GM19035 (cell line): ENCODE measurements around the gene CEACAM19.

Experiments
- ATAC-seq: cut with Tn5 transposase; IDR thresholded peaks from one replicate; pipeline ENCODE4 v1.9.1; 2021; ENCODE audit not compliant: unreplicated experiment

CEACAM19 gene

GRCh38 chr19:44722131-44723121 lies 51.1 kb downstream of the CEACAM19 start:
- no peak for ATAC-seq

DNA sequence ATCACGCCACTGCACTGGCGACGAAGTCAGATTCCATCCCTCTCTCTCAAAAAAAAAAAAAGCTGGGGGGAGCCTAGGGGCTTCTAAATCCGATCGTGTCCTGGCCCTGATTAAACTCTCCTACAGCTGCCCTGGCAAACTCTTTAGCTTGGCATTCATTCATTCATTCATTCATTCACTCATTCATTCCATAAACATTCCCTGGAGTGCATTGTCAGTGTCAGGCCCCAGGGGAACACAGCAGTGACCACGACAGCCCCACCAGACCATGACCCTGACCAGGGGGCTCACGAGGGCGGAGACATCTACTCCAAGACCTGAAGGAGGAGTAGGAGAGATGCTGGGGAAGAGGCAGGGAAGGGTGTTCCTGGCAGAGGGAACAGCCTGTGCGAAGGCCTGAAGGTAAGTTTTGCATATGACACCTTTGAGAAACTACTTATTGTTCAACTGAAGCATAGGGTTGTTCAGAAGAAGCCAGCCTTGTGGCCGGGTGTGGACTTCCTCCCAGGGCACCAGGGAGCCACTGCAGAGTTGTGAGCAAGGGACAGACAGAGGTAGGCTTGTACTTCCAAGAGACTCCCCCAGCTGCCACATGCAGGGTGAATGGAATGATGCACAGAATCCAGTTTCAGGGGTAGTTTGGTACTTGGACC lies 52.1 kb downstream of the CEACAM19 start:
- ATAC-seq, result no peak

DNA sequence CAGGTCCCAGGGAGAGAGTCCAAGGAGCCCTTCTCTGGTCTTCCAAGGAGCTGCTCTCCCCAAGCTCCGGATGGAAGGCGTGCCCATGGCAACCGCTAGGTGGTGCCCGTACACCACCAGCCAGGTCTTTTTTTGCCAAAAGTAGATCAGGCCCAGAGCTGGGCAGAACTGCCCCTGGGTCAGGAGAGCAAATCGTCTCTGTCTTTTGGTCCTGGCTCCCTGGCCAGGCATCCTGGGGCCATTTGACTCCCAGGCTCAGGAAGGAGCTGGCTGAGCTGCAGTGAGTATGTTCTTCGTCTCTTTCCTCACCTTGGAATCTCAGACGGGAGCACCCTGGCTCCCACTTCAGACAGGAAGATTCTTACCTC lies 52.7 kb downstream of the CEACAM19 start:
- ATAC-seq, result no peak

GRCh38 chr19:44725251-44725650 lies 54.0 kb downstream of the CEACAM19 start:
- no peak for ATAC-seq

GRCh38 chr19:44725684-44726083 lies 54.4 kb downstream of the CEACAM19 start:
- ATAC-seq, result no peak

GRCh38 chr19:44726465-44726864 lies 55.2 kb downstream of the CEACAM19 start:
- no peak for ATAC-seq

DNA sequence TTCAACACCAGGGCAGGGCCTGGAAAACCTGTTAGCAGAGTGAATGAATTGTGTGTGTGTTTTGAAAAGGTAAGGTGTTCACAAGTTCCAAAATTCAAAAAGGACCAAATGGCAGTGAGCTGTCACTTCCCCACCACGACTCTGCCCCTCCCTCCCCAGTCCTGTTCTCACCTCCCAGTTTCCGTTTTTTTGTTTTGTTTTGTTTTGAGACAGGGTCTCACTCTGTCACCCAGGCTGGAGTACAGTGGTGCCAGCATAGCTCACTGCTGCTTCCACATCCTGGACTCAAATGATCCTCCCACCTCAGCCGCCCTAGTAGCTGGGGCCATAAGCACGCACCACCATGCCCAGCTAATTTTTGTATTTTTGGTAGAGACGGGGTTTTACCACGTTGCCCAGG lies 56.9 kb downstream of the CEACAM19 start:
- ATAC-seq, result no peak

DNA sequence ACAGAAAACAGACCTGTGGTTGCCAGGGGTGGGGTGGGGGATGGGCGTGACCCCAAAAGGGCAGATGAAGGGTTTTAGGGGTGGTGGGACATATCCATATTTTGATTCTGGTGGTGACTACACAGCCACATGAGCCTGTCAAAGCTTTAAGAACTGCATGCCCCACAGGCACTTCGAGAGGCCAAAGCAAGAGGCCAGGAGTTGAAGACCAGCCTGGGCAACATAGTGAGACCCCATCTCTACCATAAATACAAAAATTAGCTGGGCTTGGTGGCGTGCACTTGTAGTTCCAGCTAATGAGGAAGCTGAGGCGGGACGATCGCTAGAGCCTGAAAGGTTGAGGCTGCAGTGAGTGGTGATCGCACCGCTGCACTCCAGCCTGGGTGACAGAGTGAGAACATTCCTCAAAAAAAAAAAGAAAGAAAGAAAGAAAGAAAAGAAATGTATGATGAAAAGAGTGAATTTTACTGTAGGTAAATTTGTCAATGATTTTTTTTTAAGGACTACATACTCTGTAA lies 58.3 kb downstream of the CEACAM19 start:
- ATAC-seq, result no peak

DNA sequence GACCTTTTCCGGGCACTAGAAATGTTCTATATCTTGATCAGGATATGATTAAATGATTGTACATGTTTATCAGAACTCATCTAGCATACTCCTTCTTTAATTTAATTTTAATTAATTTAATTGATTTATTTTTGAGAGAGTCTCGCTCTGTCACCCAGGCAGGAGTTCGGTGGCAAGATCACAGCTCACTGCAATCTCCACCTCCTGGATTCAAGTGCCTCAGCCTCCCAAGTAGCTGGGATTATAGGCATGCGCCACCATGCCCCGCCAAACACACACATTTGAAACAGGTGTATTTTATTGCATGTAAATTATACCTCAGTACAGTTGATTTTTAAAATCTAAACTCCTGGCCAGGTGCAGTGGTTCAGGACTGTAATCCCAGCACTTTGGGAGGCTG lies 59.8 kb downstream of the CEACAM19 start:
- no peak for ATAC-seq

DNA sequence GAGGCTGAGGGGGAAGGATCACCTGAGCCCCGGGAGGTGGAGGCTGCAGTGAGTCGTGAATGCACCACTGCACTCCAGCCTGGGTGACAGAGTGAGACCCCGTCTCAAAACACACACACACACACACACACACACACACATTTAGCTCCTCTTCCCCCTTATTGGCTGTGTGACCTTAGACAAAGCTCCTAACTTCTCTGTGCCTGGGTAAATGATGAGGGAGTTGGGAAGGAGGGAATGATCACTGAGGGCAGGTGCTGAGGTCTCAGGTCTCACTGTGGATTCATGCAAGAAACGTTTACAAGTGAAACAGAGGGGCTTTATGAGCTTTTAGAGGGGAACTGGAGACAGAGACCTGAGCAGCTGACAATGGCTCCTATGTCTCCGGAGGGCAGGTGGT lies 60.3 kb downstream of the CEACAM19 start:
- no peak for ATAC-seq

- no peak for ATAC-seq
Measured at GRCh38 chr19:44732235-44733014, 61.1 kb downstream of the CEACAM19 start.
